ENCODE data around the gene SORCS2. TPM values are rescaled to one million over a fixed set of nuclear protein-coding genes. Genes with fewer than 3 reads are reported as not detected.

SORCS2 gene
- total and polyA plus RNA-seq, 2 of the 8 experiments (the other 6 are each of a cell fraction or from before 2014, with no cell fraction given), result 0.36 to 1.8 TPM

DNA sequence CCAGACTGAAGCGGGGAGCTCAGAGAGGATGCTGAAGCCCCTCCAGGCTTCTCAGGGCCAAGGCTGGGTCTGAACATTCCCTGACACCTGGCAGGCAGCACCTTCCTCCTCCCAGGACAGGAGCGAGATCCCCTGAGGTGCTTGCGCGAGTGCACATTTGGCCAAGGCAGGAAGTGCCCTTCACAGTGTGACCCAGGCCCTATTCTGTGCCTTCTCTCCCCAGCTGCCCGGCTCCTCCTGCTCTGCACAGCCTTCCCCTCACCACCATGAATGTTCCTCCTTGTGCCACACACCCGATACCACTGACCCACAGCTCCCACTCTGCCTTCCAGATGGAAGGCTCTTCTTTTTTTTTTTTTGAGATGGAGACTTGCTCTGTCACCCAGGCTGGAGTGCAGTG lies 259.5 kb downstream of the SORCS2 start:
- H3K9me3 ChIP-seq (ENCODE audit: insufficient read depth in 2 of 2, low read depth in 1 of 2, low read length in 1 of 2), result no peaks in the 10 kb centered on the region
- DNase-seq (ENCODE audit: low read depth in 1 of 2, low spot score in 2 of 2) (no peak), FAIRE-seq (no peak)
- no peak overlapping the region for H2BK5ac ChIP-seq (ENCODE audit: low read depth, low read length)
- no peaks in the 10 kb centered on the region for H4K20me1 ChIP-seq (replicated peaks in 1 of 2; ENCODE audit: control insufficient read depth in 1 of 2, insufficient read depth in 2 of 2, low read length in 2 of 2)
- no peak overlapping the region for H3K14ac ChIP-seq (ENCODE audit: insufficient read length)
- H3K4me3 ChIP-seq (ENCODE audit: extremely low read depth in 1 of 4, insufficient read depth in 2 of 4, low read depth in 3 of 4, low read length in 4 of 4), result no peak overlapping the region
- no peak overlapping the region for H2AFZ ChIP-seq (ENCODE audit: low read length)
- H4K8ac ChIP-seq (ENCODE audit: extremely low read depth, insufficient read depth, low read length), result no peak overlapping the region
- H3K4ac ChIP-seq (replicated peaks; ENCODE audit: insufficient read length, low read depth, low read length), result no peak overlapping the region
- peaks cover 5% of the 10 kb centered on the region; the same call in 1 of the 2 replicates for H3K23me2 ChIP-seq (ENCODE audit: low read depth, low read length)
- H2BK120ac ChIP-seq (replicated peaks; ENCODE audit: low read depth, low read length), result no peak overlapping the region
- peaks cover 0 to 3% (median 0%) of the 10 kb centered on the region in 4 experiments; a peak in 1 of 7 replicates for H3K4me1 ChIP-seq (replicated peaks in 1 of 4; ENCODE audit: control insufficient read depth in 3 of 4, insufficient read depth in 4 of 4, low read length in 3 of 4)
- POLR2A ChIA-PET (ENCODE audit: partially characterized antibody), result no interaction called here
- TF ChIP-seq, protein P1, sequence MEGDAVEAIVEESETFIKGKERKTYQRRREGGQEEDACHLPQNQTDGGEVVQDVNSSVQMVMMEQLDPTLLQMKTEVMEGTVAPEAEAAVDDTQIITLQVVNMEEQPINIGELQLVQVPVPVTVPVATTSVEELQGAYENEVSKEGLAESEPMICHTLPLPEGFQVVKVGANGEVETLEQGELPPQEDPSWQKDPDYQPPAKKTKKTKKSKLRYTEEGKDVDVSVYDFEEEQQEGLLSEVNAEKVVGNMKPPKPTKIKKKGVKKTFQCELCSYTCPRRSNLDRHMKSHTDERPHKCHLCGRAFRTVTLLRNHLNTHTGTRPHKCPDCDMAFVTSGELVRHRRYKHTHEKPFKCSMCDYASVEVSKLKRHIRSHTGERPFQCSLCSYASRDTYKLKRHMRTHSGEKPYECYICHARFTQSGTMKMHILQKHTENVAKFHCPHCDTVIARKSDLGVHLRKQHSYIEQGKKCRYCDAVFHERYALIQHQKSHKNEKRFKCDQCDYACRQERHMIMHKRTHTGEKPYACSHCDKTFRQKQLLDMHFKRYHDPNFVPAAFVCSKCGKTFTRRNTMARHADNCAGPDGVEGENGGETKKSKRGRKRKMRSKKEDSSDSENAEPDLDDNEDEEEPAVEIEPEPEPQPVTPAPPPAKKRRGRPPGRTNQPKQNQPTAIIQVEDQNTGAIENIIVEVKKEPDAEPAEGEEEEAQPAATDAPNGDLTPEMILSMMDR (IDR thresholded peaks at IDR 0.05; ENCODE audit: control extremely low read depth in 1 of 3, insufficient read depth in 1 of 3, low read depth in 1 of 3, low read length in 3 of 3), result no peak
- TF ChIP-seq RBBP5 (IDR thresholded peaks at IDR 0.05; ENCODE audit: borderline replicate concordance, low read depth, low read length) (no peak), SRF (IDR thresholded peaks at IDR 0.05; ENCODE audit: low read depth, low read length) (no peak)
- H2BK20ac ChIP-seq (ENCODE audit: low read length), result no peak overlapping the region
- no peak overlapping the region for H2AK5ac ChIP-seq (ENCODE audit: low read depth, low read length)
- no peak overlapping the region for H3K56ac ChIP-seq (replicated peaks; ENCODE audit: insufficient read length, low read depth, low read length)
- CTCF ChIA-PET (ENCODE audit: partially characterized antibody), result interaction anchor here (0.6 to 2.6 kb wide), 3 partner anchors 9 to 72 kb away, joined by 3 to 10 read pairs (median 3); no protein-coding TSS in a partner anchor
- H3K27ac ChIP-seq (ENCODE audit: low read depth, low read length), result no peak overlapping the region
- H4K5ac ChIP-seq (ENCODE audit: insufficient read length, low read depth, low read length), result no peak overlapping the region
- H2BK12ac ChIP-seq (ENCODE audit: low read depth, low read length), result no peak overlapping the region
- no peak overlapping the region for H2BK15ac ChIP-seq (ENCODE audit: low read length)
- no peaks in the 10 kb centered on the region; a peak in 1 of 7 replicates for H3K27me3 ChIP-seq (replicated peaks in 1 of 4; ENCODE audit: control insufficient read depth in 3 of 4, extremely low read depth in 1 of 4, insufficient read depth in 3 of 4, low read length in 3 of 4)
- H3K23ac ChIP-seq (ENCODE audit: insufficient read length), result no peak overlapping the region
- H3K4me2 ChIP-seq (ENCODE audit: insufficient read depth in 1 of 2, low read depth in 2 of 2, low read length in 2 of 2), result no peak overlapping the region
- no peaks in the 10 kb centered on the region for H3K79me2 ChIP-seq (ENCODE audit: control insufficient read depth in 1 of 2, insufficient read depth in 2 of 2, low read length in 2 of 2)
- no peak overlapping the region for H3K9ac ChIP-seq (replicated peaks in 1 of 4; ENCODE audit: extremely low read depth in 1 of 4, low read depth in 3 of 4, low read length in 3 of 4)
- no peak overlapping the region for H3K18ac ChIP-seq (ENCODE audit: extremely low read depth, low read length)
- H3K79me1 ChIP-seq (ENCODE audit: low read depth, low read length), result no peaks in the 10 kb centered on the region
- H3K36me3 ChIP-seq (ENCODE audit: control insufficient read depth in 2 of 4, insufficient read depth in 4 of 4, low read length in 3 of 4), result no peaks in the 10 kb centered on the region
- WGBS, 2 experiments (ENCODE audit: extremely low coverage in 1 of 2, insufficient coverage in 1 of 2, insufficient read length in 1 of 2, insufficient replicate concordance in 2 of 2, low coverage in 1 of 2, low lambda C conversion rate in 2 of 2, missing lambda C conversion rate in 1 of 2), result 84% methylated on average over 4 of the region's 6 CpGs; no CpG with 5 or more reads in 1 of the 2 experiments
- H4K91ac ChIP-seq (replicated peaks; ENCODE audit: insufficient read length, low read length), result no peak overlapping the region
